Activated T-helper 9 cell treated with anti-CD3 and anti-CD28 coated beads, Interleukin-2, amount 50 U/mL, for 16 hours (primary cell): ENCODE results near the gene CATSPERE.
A peak's percentile ranks its signal among the peaks of the same experiment; 100 is the strongest.

Experiments used
- DNase-seq: peaks from one replicate; pipeline ENCODE4 v3.0.0-alpha.2; 2020; ENCODE audit warnings: low read depth

CATSPERE gene, protein sequence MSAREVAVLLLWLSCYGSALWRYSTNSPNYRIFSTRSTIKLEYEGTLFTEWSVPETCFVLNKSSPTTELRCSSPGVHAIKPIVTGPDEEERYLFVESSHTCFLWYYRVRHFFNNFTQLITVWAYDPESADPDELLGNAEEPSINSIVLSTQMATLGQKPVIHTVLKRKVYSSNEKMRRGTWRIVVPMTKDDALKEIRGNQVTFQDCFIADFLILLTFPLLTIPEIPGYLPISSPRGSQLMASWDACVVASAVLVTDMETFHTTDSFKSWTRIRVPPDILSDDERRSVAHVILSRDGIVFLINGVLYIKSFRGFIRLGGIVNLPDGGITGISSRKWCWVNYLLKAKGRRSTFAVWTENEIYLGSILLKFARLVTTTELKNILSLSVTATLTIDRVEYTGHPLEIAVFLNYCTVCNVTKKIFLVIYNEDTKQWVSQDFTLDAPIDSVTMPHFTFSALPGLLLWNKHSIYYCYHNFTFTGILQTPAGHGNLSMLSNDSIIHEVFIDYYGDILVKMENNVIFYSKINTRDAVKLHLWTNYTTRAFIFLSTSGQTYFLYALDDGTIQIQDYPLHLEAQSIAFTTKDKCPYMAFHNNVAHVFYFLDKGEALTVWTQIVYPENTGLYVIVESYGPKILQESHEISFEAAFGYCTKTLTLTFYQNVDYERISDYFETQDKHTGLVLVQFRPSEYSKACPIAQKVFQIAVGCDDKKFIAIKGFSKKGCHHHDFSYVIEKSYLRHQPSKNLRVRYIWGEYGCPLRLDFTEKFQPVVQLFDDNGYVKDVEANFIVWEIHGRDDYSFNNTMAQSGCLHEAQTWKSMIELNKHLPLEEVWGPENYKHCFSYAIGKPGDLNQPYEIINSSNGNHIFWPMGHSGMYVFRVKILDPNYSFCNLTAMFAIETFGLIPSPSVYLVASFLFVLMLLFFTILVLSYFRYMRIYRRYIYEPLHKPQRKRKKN

DNA sequence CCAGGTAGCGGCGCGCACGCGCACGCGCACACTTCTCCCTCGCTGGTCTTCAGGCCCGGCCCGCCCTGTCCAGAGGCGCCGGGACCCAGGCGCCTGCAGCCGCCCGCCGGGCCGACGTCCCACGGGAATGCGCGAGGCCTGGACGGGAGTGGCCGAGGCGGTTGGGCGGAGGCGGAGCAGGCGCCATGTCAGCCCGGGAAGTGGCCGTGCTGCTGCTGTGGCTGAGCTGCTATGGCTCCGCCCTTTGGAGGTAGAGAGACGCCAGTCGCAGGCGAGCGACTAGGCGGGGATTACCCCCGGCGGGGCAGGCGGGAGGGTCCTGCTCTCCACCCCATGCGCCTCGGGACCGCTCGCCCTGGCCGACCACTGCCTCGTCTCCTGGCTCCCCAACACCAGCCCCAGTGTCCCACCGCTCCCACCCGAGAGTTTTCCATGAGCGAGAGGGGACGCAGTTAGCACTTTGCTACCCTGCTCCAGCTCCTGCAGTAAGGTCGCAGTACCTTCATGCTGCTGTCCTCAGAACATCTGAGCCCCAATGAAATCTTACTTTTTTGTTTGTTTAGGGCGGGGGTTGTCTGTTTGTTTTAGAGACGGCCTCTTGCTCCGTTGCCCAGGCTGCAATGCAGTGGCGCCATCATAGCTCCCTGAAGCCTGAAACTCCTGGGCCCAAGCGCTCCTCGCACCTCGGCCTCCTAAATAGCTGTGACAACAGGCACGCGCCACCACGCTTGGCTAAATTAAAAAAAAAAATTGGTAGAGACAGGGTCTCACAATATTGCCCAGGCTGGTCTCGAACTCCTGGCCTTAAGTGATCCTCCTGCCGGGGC, at the start of gene CATSPERE:
CATSPERE (plus strand) TSS at position 29 of the 827 bp plus-strand sequence; CDS start at position 186, 157 bp downstream.
- peak; percentile 62 for DNase-seq

- DNase-seq, result no peak
These were observed 48.9 kb upstream of the CATSPERE start for GRCh38 chr1:244412176-244412575.

GRCh38 chr1:244413736-244414135, 47.3 kb upstream of the CATSPERE start:
- no peak for DNase-seq

- no peak for DNase-seq
These were observed 46.5 kb upstream of the CATSPERE start for GRCh38 chr1:244414543-244414942.

- DNase-seq, result no peak
These were observed 42.0 kb upstream of the CATSPERE start for GRCh38 chr1:244419024-244419423.

DNA sequence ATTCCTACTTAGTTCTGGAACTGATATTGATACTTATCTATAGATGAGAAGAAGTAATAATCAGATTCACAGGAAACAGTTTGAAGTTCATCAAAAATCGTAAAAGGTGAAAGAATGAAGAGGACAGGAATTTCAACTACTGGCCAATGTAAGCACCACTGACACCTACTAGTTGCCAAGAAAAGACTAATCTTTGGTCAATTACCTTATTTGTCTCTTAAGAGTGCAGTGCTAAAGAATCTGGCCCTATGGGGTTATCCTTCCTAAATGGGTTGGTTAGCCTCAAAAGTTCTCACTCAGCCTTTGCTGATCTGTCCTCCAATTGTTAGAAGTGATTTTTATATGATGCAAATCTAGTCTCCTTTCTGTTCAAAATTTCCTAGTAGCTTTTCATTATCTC, 38.9 kb upstream of the CATSPERE start:
- no peak for DNase-seq

DNA sequence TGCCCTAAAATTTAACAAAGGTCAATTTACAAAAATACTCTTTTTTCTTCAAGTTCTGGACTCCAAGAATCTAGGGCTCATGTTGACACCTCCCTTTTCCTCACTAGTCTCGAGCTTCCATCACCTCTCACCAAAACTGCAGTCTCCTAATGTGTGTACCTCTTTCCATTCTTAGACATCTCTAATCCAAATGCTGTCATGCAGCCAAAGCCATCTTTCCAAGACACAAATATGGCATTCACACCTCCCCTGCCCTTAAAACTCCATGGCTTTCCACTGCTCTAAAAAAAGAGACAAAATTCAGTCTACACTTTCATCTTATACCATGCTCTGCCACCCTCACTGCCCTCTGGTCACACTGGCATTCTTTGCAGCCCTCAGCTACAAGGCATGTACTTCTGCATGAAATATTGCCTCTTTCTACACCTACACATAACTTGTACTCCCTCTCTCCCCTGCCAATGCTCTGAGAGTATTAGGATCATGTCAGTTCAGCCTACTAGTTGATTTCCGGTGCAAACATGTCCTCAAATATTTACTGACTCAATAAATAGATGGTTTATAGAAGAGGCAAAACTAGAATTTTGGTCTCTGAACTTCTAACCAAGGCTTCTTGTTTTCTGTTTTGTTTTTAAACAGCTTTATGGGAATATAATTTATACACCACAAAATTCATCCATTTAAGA, 36.3 kb upstream of the CATSPERE start:
- no peak for DNase-seq

GRCh38 chr1:244427647-244428046, 33.4 kb upstream of the CATSPERE start:
- no peak for DNase-seq

DNA sequence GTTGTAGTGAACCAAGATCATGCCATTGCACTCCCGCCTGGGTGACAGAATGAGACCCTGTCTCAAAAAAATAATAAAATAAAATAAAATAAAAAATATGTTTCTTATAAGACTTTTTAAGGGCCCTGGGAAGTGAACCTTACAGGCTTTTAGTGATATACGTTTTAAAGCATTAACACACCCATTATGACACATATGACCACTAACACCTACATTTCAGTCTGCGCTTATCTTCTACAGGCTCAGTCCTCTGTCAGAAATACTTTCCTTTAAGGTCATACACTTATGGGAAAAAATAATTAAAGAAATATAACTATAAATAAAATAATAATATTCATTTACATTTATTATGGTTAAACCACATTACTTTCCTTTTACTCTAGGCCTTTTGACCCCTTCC, 31.3 kb upstream of the CATSPERE start:
- DNase-seq, result no peak

- no peak for DNase-seq
These were observed 29.9 kb upstream of the CATSPERE start for GRCh38 chr1:244431166-244431565.

- DNase-seq, result no peak
These were observed 25.4 kb upstream of the CATSPERE start for GRCh38 chr1:244435562-244436205.

- DNase-seq, result no peak
These were observed 24.6 kb upstream of the CATSPERE start for GRCh38 chr1:244436336-244437085.

- DNase-seq, result no peak
These were observed 24.0 kb upstream of the CATSPERE start for GRCh38 chr1:244437086-244437468.

DNA sequence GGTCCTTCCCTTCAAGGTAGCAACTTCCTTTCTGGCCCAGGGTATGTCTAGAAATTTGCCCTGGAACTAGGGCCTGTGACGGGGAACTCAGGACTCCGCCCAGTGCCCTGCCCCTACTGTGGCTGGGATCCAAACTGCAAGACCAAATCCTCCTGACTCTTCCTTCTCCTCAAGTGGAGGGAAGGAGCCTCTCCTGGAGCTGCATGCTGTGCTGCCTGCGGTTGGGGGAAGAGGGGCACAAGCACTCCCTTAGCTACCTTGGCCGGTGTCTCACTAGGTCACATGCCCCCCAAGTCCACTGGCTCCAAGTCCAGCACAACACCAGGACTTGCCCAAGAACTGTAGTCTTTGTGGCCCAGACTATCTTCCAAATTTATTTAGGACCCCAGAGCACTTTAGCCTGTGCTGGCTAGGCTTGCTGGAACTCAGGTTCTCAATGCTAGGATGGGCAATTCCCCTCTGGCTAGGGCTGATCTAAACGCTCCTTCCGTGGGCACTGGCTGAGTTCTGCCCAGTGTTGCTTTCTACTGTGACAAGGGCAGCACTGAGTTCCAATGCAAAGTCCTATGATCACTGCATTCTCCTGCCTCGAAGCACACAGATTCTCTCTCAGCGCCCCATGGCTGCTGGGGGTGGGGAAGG, 21.6 kb upstream of the CATSPERE start:
- DNase-seq, result no peak

DNA sequence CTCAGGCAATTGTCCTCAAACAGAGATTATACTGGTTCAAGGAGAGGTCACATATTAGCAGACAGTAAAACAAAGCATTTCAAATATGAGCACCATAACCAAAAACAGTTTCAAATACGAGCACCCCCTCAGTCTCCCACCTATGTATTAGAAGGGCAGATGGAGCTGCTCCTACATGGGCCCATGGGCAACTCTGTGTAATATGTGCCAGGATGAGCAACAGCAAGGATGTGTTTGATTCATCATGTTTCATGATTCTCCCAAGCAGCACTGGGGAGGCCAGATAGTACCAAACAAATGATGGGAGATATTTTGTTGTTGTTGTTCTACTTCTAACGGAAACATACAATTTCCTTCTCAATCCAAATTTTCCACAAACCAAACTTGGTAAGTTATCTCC, 18.2 kb upstream of the CATSPERE start:
- DNase-seq, result no peak

GRCh38 chr1:244444854-244445253, 16.2 kb upstream of the CATSPERE start:
- no peak for DNase-seq

- DNase-seq, result no peak
These were observed 15.5 kb upstream of the CATSPERE start for GRCh38 chr1:244445320-244446181.

GRCh38 chr1:244447024-244447423, 14.0 kb upstream of the CATSPERE start:
- DNase-seq, result no peak

DNA sequence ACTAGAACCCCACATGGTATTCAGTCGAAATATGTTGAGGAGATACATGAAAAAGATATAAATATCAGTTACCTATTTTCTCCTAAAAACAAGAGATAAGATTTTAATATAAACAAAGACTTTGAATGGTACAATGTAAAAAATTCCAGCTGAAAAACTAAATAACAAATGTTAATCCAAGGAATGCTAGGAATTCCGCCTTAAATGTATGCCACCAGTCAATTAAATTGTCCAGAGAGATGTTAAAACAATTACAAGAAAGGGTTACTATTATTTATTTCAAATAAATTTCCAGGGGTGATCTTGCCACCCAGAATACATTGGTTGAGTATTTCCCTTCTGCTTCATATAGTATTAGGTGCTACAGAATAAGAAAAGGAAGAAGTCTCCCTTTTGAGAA, 13.5 kb upstream of the CATSPERE start:
- DNase-seq, result no peak
